Spinal cord (tissue), 10 donors: ENCODE results near the gene TNFSF13B. TPM values are rescaled to one million over a fixed set of nuclear protein-coding genes. Genes with fewer than 3 reads are reported as not detected.
"Not testable (repeated sequence)": the region's sequence is repeated elsewhere in the genome, so short reads cannot be mapped to it uniquely, and the experiment has no call there.

Experiments
- DNase-seq, 6 donors: peaks; one replicate each; pipeline versions ENCODE4 v3.0.0 to v3.0.0-alpha.2; 2013 to 2015; ENCODE audit warnings: low spot score in 6 of 6, low read depth in 4 of 6
- H3K27ac ChIP-seq: one replicate; pipeline ENCODE4 v1.5.1; 2013; ENCODE audit warnings: low read depth, low read length, control low read depth
- H3K27me3 ChIP-seq: one replicate; pipeline ENCODE4 v1.6.1; 2013; ENCODE audit warnings: low read length; ENCODE audit not compliant: control insufficient read depth, insufficient read depth
- H3K36me3 ChIP-seq: one replicate; pipeline ENCODE4 v1.6.1; 2013; ENCODE audit warnings: low read length; ENCODE audit not compliant: control insufficient read depth, insufficient read depth
- H3K4me1 ChIP-seq: one replicate; pipeline ENCODE4 v1.6.1; 2013; ENCODE audit warnings: low read length; ENCODE audit not compliant: control insufficient read depth, insufficient read depth
- H3K4me3 ChIP-seq: one replicate; pipeline ENCODE4 v1.5.1; 2013; ENCODE audit warnings: low read depth, low read length, control low read depth
- H3K9me3 ChIP-seq: one replicate; pipeline ENCODE4 v1.6.1; 2013; ENCODE audit warnings: low read length; ENCODE audit not compliant: control insufficient read depth, insufficient read depth
- WGBS: methylation state at CpG from one replicate; pipeline ENCODE4 v1.1.5; 2013; ENCODE audit warnings: missing lambda C conversion rate; ENCODE audit not compliant: insufficient coverage; 5-methylcytosine and 5-hydroxymethylcytosine counted together
- polyA plus RNA-seq, 2 donors: library from polyadenylated mRNA; unstranded; fragments of 120-200 nt; gene quantifications; one replicate each; pipeline ENCODE4 v1.2.1, GENCODE V29; 2013; ENCODE audit not compliant: insufficient read length in 2 of 2
- total RNA-seq, 2 donors: library from RNA; depleted of rRNA in 1 of 2; stranded (reverse); fragments of 120-200 nt in 1 of 2; fragments of >200 nt in 1 of 2; gene quantifications; one replicate each; pipeline versions ENCODE4 v1.2.3 to v1.2.4, GENCODE V29; 2013 to 2014
- donor health status: healthy.

Gene TNFSF13B
- total and polyA plus RNA-seq, 4 donors: 1.5 to 3.5 (median 2.0) TPM

GRCh38 chr13:108306860-108307259 lies 37.3 kb downstream of the TNFSF13B start:
- H3K4me1 ChIP-seq: no peaks in the 10 kb centered on the region
- no peaks in the 10 kb centered on the region for H3K27me3 ChIP-seq
- no peaks in the 10 kb centered on the region for H3K36me3 ChIP-seq
- no peak for DNase-seq
- no peak overlapping the region for H3K4me3 ChIP-seq
- H3K27ac ChIP-seq: no peak overlapping the region
- no peaks in the 10 kb centered on the region for H3K9me3 ChIP-seq

GRCh38 chr13:108311596-108311995 lies 42.1 kb downstream of the TNFSF13B start:
- H3K4me3 ChIP-seq, H3K9me3 ChIP-seq, H3K4me1 ChIP-seq, H3K27ac ChIP-seq, DNase-seq, H3K36me3 ChIP-seq, H3K27me3 ChIP-seq: not testable (repeated sequence)
- 95% methylated on average over 2 of the region's 4 CpGs for WGBS

- H3K27me3 ChIP-seq: no peaks in the 10 kb centered on the region
- no peaks in the 10 kb centered on the region for H3K4me1 ChIP-seq
- no peak overlapping the region for H3K4me3 ChIP-seq
- H3K27ac ChIP-seq: no peak overlapping the region
- no peaks in the 10 kb centered on the region for H3K36me3 ChIP-seq
- DNase-seq: no peak
- WGBS: 100% methylated on average over 2 of the region's 3 CpGs
- no peaks in the 10 kb centered on the region for H3K9me3 ChIP-seq
Measured at GRCh38 chr13:108313382-108313781, 43.9 kb downstream of the TNFSF13B start.

DNA sequence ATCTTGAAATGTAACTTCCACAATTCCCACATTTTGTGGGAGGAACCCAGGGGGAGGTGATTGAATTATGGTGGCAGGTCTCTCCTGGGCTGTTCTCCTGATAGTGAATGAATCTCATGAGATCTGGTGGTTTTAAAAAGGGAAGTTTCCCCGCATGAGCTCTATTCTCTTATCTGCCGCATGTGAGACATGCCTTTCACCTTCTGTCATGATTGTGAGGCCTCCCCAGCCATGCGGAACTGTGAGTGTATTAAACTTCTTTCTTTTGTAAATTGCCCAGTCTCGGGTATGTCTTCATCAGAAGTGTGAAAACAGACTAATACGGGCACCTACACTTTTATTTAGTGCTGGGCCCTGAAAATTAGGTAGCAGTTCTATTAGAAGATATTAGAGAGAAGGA lies 45.8 kb downstream of the TNFSF13B start:
- no peak for DNase-seq
- H3K36me3 ChIP-seq: no peaks in the 10 kb centered on the region
- no peak overlapping the region for H3K4me3 ChIP-seq
- 75% methylated on average over 2 of the region's 5 CpGs for WGBS
- H3K9me3 ChIP-seq: no peaks in the 10 kb centered on the region
- H3K4me1 ChIP-seq: no peaks in the 10 kb centered on the region
- H3K27ac ChIP-seq: no peak overlapping the region
- H3K27me3 ChIP-seq: no peaks in the 10 kb centered on the region

DNA sequence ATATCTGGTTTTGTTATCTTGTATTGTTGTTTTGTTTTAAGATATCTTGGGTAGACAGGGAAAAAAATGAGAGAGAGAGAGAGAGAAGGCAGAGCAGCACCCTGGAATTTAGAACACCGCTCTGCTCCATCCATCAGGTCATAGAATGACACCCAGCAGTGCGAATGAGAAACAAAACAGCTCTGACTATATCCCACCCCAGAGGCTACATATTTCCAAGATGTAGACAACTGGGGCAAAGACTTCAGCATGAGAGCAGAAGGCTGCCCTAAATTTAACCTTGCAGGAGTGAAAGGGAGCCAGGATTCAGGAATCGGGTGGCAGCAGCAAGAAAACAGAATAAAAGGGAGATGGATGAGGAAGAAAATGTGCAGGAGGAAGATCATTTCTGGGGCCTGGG lies 46.5 kb downstream of the TNFSF13B start:
- Histone ChIP-seq H3K4me1 (no peaks in the 10 kb centered on the region), H3K27me3 (no peaks in the 10 kb centered on the region), H3K36me3 (no peaks in the 10 kb centered on the region), H3K27ac (no peak overlapping the region), H3K9me3 (no peaks in the 10 kb centered on the region), H3K4me3 (no peak overlapping the region)
- 33% methylated on average over 1 of the region's 3 CpGs for WGBS
- peak in 1 of 6 donors; percentile 74 for DNase-seq

- H3K27me3 ChIP-seq: no peaks in the 10 kb centered on the region
- H3K4me3 ChIP-seq: no peak overlapping the region
- peak in 1 of 6 donors; percentile 82 for DNase-seq
- no CpG with 5 or more reads among the region's 4 CpGs for WGBS
- no peaks in the 10 kb centered on the region for H3K9me3 ChIP-seq
- H3K27ac ChIP-seq: no peak overlapping the region
- no peaks in the 10 kb centered on the region for H3K36me3 ChIP-seq
- no peaks in the 10 kb centered on the region for H3K4me1 ChIP-seq
Measured at GRCh38 chr13:108316413-108316812, 46.9 kb downstream of the TNFSF13B start.

DNA sequence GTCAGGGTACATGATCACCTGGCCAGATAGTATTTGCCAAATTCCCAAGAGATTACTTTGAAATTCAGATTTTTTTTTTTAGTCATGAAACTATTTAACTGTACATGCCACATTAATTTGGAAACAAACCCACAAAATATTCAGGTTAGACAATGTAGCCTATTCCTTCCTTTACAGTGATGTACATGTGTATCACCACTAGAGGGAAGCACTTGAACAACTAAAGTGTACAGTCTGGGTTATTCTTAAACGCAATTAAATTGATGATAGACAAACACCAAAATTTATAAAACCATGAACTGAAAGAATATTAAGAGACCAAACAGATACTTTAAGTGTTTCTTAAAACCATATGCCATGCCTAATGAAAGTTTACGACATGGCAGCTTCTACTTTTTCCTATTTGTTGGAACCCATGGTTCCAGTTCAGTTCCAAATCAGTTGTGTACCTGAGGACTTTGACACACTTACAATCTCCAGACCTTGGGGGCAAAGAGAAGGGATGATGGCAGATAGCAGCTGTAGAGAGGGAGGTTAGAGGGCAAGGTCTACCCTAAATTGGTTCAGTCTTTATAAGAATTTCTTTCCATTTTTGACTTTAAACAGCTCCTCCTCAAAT lies 52.8 kb downstream of the TNFSF13B start:
- no peak overlapping the region for H3K4me3 ChIP-seq
- H3K27me3 ChIP-seq: no peaks in the 10 kb centered on the region
- H3K27ac ChIP-seq: no peak overlapping the region
- DNase-seq: peak; percentile 28 to 91 (median 49)
- no CpG with 5 or more reads among the region's 2 CpGs for WGBS
- no peaks in the 10 kb centered on the region for H3K36me3 ChIP-seq
- no peaks in the 10 kb centered on the region for H3K4me1 ChIP-seq
- H3K9me3 ChIP-seq: no peaks in the 10 kb centered on the region

- no peak overlapping the region for H3K4me3 ChIP-seq
- DNase-seq: no peak
- H3K4me1 ChIP-seq: no peaks in the 10 kb centered on the region
- H3K36me3 ChIP-seq: no peaks in the 10 kb centered on the region
- no peaks in the 10 kb centered on the region for H3K27me3 ChIP-seq
- no CpG with 5 or more reads among the region's 2 CpGs for WGBS
- no peak overlapping the region for H3K27ac ChIP-seq
- H3K9me3 ChIP-seq: no peaks in the 10 kb centered on the region
Measured at GRCh38 chr13:108323031-108323430, 53.5 kb downstream of the TNFSF13B start.

GRCh38 chr13:108325863-108326262 lies 56.3 kb downstream of the TNFSF13B start:
- Histone ChIP-seq H3K9me3 (no peaks in the 10 kb centered on the region), H3K27me3 (no peaks in the 10 kb centered on the region), H3K36me3 (no peaks in the 10 kb centered on the region), H3K4me3 (no peak overlapping the region), H3K27ac (no peak overlapping the region), H3K4me1 (no peaks in the 10 kb centered on the region)
- DNase-seq: no peak

DNA sequence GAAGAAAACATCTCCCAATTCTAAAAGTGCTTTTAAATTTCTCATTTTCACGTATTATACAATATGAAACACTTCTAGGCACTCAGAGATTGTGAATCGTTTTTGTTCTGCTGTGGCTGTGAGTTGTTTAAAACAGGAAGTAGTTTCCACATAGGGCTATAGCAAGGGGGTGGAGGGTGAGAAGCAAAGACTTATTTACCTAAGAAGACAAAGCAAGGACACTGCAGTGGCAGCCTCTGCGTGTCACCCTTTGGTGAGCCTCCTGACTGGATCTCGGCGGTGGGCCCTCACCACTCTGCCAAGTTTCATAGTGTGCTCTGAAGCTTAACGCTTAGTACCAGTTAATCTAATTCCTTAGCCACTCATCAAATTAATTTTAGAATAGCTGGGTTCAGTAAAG lies 56.8 kb downstream of the TNFSF13B start:
- Histone ChIP-seq H3K36me3 (no peaks in the 10 kb centered on the region), H3K4me1 (no peaks in the 10 kb centered on the region), H3K9me3 (no peaks in the 10 kb centered on the region), H3K27me3 (no peaks in the 10 kb centered on the region), H3K4me3 (no peak overlapping the region), H3K27ac (no peak overlapping the region)
- no peak for DNase-seq
- WGBS: no CpG with 5 or more reads among the region's 6 CpGs
